HG03460 (cell line): ENCODE results near the gene CARMIL1.
"Not testable (repeated sequence)": the region's sequence is repeated elsewhere in the genome, so short reads cannot be mapped to it uniquely, and the experiment has no call there.

Experiments used
- ATAC-seq: cut with Tn5 transposase; IDR thresholded peaks from one replicate; pipeline ENCODE4 v1.9.1; 2021; ENCODE audit not compliant: unreplicated experiment

CARMIL1 gene

DNA sequence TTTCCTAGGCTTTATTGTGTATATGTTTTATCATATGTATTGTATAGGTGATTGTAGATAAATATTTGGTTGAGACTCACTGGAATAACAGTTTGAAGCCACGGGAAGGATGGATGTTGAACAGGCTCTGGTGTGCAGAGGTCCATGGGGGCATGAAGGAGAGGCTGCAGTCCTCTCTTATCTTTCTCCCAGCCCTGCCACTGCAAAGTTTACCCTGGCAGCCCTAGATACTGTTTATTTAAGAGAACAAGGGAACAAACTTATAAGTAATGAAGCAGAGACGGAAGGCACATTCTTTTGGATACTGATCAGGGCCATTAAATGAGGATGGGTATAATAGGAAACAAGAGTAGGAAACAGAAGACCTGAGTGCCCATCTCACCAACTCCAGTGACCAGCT lies 269.3 kb downstream of the CARMIL1 start:
- ATAC-seq, result no peak

DNA sequence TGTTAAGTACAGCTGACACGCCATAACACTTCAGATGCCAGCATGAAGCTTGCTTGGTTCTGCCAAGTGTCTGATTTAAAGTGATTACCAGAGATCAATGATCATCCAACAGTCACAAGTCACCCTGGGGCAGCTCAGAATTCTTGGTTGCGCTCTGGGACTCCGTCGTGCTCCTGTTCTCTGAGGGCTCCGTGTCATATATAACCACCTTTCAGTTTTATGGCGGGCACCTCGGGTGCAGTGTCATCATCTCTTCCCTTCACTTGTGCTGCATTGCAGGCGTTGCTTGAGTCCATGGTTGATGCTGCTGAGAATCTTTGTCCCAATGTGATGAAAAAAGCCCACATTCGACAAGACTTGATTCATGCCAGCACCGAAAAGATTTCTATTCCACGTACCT lies 271.5 kb downstream of the CARMIL1 start:
- ATAC-seq, result no peak

DNA sequence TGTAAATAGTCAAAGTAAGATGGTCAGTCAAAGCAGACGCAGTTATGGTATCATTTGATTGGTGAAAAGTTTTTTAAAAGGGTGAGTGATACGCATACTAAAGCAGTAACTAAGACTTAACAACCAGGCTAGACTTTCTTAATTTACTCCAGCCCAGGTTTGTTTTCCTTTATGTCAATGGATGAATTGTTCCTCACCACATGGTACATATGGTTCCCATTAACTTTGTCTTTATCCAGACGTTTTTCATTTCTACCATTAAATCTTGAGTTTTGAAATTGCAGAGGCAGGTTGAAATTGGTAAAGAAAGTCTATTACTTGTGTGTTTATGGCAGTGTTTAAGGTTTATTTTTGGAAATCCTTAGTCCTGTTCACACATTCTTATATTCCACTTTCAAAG lies 274.3 kb downstream of the CARMIL1 start:
- ATAC-seq, result no peak

DNA sequence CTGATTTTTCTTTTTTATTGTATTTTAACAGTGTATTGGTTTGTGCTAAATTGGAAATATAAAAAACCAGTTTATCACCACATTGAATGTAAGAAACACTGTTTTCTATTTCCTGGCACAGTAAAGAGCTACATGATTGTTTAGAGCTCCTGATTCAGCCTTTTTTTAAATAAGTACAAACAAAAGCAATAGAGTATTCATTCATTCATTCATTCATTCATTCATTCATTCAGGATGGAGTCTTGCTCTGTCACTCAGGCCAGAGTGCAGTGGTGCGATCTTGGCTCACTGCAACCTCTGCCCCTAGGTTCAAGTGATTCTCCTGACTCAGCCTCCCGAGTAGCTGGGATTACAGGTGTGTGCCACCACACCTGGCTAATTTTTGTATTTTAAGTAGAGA lies 276.0 kb downstream of the CARMIL1 start:
- no peak for ATAC-seq

DNA sequence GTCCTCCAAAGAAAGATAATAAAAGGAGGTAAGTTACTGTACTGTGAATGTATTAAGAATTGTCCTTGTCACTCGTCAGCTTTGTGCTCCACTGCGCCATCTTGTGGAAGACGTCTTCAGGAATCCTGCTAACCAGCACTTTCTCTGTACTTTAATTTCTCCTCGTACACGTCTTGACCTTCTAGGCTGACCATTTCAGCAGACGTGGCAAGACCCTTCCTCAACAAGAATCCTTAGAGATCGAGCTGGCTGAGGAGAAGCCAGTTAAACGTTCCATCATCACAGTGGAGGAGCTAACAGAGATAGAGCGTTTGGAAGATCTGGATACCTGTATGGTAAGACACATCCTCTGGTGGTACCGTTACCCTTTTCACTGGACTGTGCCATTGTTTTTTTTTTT lies 277.3 kb downstream of the CARMIL1 start:
- ATAC-seq, result no peak

DNA sequence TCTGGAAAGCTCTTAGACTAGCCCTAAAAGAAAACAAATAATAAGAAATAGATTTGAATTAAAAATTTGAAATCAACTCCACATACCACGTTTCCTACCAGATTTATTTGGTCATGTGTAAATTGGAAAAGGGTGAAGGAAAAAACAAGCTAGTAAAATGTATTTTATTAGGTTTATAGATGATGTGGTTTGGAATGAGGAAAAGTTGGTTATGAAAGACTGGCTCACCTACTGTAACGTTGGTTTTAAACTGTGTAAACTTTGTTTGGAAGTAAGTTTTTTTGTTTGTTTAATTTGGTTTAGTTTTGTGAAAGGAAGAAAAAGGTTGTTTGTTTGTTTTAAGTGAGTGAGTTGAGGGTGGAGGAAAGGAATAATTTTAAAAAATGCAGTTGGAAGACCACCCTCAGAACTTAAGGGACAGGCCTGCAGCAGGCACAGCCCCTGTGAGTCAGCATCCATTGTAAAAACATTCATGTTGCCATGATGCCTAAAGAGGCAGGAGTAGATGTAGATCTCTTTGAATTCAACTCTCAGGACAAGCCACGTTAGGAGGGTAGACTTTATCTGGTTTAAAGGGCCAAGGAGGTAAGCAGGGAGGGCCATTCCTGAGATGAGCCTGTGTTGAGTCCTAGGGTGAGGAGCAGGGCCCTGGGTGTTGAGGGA lies 279.1 kb downstream of the CARMIL1 start:
- ATAC-seq, result no peak

DNA sequence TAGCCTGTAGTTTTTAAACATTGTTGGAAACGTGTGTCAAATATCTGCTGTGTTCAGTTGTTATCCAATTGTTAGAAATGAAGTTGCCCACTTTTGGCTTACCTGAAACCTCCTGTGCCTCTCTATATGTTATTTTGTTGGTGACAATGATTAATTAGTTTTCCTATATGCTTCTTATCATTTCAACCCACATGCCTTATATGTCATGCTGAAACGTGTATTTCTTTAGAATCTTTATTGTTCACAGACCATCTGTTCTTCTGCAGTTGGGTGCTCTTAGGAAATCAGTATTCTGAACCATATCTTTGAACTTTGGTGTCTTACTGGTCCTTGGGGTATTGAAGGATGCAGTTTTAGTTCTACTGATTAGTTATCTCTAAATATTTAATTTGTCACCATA lies 281.7 kb downstream of the CARMIL1 start:
- no peak for ATAC-seq

DNA sequence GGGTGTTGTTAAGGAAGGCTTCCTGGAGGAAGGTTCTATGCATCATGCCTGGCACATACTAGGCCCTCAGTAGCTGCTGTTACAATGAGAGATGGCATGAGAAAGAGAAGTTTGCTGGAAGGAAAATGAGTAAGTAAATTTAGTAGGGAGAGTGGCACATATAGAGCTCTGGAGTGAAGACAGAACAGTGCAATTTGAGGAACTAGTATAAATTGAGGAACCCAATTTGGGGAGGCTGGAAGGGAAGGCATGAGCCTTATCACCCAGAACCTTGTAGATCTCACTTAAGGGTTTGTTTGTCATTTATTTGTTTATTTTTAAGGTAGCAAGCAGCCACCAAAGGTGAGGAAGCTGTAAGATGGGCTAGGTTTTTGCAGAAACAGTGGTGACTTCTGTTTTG lies 285.8 kb downstream of the CARMIL1 start:
- ATAC-seq, result no peak

DNA sequence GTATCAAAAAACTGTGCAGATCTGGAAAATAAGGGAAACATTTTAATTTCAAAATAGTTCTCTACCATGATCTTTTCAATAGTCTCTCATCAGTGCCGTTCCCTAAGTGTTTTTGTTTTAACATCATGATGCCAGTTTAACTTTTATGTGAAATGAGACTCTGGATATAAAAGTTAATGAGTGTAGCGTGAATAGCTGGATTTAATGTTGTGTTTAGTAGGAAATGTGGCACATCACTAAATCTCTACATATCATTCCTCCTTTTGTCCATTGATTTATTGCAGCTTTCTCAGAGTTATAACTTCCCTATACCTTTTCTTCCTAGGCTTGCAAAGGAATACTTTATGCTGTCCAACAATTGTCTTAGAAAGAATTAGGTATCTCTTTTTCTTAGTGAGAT lies 291.4 kb downstream of the CARMIL1 start:
- no peak for ATAC-seq

DNA sequence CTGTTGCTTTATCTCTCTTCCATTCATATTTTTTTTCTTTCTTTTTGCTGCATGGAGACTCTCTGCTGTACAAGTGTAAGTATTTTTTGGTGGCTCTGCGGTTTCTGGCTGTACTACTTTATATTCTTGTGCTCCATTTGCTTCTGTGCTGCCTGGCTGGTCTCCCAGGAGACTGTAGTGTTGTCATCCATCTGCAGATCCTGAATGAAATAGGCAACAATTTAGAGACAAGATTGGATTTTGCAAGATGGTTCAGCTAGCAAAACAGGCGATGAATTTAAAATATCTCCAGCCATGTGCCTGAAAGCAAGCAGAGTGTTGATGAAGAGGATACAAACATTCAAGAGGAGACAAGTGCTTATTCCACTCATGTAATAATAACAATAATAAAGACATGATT lies 297.7 kb downstream of the CARMIL1 start:
- ATAC-seq, result no peak

DNA sequence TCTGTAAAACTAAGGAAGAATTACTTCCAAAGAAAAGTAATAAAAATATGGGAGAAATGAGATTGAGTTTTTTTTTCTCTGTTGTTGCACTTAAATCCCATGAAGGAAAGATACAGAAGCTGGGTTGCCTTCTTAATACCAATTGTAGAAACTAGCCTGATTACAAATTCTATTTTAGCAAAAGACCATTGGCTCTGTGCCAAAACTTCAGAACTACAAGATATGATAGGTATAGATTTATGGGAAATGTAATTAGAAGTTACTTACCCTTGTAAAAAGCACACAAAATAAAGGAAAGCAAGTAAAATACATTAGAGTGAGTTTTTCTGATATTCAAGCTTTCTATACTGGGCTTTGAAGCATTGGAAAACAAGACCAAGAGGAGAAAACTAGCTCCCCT lies 299.4 kb downstream of the CARMIL1 start:
- no peak for ATAC-seq

DNA sequence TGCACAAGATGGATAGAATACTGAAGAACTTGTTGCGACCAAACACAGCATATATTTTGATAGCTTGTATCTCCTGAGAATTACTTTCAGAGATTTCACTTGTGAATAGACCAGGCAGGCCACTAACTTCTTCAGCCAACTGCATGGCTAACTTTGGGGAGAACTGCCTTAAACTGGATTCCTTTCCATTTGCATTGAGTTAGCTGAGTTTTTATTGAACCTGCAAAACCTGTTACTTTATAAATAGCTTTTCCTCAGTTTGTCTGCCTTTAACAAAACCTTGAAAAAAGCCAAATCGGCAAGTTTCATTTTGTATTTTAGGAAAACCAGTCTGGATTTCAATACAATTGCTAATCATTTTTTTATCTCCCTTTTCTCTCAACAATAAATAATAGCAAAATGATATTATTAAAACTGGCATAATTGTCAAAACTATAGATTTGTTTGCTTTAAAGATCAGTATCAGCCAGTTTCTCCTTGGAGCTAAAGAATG lies 300.3 kb downstream of the CARMIL1 start:
- ATAC-seq, result no peak

DNA sequence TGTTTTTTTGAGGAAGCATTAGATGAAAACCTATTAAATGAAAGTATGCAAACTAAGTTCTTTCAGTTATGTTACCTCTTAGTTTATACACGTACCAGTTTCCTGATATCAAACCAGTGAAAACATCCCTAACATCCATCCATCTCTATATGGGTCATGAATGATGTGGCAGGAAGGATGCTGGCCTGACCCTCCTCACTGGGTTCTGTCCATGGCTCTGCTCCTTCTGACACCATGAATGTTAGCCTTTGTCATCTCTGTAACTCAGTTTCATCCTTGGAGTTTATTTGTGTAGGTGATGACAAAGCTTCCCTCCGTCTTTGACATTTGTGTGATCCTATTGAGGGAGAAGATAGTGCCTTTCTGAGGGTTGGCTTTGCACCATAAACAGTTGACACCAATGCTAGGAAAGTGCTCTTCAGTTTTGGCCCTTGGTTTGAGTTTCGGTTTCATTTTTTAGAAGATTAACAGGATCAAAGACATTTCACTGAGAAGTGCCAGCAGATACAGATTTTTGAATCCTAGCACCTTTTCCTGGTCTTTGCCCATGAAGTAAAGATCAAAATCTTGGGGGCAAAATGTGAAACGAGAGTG lies 300.8 kb downstream of the CARMIL1 start:
- no peak for ATAC-seq

DNA sequence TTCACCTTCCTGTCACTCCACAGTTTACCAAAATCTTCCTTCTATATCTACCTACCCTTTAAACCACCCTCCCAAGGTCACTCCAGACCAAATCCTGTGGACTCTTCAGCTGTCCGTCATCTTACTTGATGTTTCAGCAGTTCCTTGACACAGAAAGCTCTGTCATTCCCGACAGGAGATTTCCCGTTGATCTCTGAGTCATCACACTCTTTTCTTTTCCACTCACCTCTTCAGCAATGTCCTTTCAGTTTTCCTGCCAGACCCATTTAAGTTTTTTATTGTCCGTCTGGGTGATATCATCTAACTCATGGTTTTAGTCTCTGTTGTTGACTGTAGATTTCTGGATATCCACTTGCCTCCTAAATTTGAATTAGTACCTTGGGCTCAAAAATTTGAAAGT lies 302.9 kb downstream of the CARMIL1 start:
- no peak for ATAC-seq

DNA sequence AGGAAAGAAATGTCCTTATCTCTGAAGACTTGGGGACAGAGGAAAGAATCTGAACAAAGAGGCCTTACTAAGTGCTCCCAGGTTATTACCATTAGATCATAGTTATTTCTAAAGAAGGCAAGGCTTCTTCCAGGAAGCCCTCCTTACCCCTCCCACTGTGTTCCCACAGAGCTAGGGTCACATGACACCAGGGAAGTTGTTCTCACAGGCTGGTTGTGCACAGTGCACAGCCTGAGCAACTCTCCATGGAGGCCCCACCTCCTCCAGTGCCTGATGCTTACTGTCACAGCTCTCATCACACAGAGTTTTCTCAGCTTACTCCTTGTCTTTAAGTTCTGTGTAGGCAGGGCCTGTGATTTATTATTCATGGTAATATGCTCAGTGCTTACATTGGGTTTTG lies 303.9 kb downstream of the CARMIL1 start:
- ATAC-seq, result no peak

DNA sequence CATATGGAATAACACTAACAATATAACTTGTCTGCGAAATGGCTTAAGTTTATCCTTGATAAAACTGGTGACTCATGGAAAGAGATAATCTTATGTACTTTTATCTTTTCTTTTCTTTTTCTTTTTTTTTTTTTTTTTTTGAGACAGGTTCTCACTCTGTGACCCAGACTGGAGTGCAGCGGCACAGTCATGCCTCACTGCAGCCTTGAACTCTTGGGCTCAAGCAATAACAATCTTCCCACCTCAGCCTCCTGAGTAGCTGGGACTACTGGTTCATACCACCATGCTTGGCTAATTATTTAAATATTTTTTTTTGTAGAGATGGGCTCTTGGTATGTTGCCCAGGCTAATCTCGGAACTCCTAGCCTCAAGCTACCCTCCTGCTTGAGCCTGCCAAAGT lies 304.7 kb downstream of the CARMIL1 start:
- no peak for ATAC-seq

DNA sequence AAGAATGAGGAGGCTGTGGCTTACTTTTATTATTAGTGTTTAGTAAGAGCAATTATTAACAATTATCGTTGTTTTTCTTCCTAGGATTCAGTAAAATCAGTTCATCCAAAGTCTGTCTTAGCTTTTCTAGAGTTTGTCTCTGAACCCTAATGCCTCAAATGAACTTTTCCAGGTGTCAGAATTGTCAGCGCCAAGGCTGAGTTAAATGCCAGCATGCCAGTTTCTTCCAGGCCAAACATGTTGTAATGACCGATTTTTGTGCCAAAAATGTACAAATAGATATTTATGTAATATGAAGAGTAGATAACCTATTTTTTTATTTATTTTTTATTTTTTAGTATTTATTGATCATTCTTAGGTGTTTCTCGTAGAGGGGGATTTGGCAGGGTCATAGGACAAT lies 306.1 kb downstream of the CARMIL1 start:
- no peak for ATAC-seq

DNA sequence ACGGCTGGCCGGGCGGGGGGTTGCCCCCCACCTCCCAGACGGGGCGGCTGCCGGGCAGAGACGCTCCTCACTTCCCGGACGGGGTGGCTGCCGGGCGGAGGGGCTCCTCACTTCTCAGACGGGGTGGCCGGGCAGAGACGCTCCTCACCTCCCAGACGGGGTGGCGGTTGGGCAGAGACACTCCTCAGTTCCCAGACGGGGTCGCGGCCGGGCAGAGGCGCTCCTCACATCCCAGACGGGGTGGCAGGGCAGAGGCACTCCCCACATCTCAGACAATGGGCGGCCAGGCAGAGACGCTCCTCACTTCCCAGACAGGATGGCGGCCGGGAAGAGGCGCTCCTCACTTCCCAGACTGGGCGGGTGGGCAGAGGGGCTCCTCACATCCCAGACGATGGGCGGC lies 306.9 kb downstream of the CARMIL1 start:
- not testable (repeated sequence) for ATAC-seq

DNA sequence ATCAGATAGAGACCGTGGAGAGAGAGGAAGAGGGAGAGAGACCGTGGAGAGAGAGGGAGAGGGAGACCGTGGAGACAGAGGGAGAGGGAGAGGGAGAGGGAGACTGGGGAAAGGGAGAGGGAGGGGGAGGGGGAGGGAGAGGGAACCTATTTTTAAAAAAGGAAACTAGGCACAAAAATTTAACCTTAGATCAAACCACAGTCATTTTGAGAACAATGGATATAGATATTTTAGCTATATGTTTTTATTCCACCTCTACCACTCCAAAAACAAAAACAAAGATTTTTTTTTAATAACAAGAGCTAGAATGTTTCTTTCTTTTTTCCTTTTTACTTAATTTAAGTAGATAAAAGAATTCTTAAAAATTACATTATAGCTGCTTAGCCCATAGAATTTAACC lies 307.8 kb downstream of the CARMIL1 start:
- no peak for ATAC-seq

DNA sequence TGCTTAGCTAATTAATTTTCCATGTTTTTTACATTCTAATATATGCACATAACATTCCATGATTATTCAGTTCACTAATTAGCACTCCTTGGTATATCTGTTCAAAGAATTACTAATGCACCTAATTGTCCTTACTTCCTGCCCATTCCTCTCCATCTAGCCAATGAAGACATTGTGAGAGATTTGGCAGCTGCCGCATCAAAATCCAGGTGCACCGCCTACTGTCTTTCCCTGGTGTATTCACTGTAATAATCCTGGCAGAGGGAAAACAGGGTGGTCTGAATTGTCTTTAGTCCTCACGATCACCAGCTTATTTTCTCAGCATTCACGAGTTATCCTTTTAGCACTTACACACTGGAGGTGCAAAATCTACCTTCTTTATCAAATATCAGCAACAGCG lies 311.8 kb downstream of the CARMIL1 start:
- no peak for ATAC-seq

DNA sequence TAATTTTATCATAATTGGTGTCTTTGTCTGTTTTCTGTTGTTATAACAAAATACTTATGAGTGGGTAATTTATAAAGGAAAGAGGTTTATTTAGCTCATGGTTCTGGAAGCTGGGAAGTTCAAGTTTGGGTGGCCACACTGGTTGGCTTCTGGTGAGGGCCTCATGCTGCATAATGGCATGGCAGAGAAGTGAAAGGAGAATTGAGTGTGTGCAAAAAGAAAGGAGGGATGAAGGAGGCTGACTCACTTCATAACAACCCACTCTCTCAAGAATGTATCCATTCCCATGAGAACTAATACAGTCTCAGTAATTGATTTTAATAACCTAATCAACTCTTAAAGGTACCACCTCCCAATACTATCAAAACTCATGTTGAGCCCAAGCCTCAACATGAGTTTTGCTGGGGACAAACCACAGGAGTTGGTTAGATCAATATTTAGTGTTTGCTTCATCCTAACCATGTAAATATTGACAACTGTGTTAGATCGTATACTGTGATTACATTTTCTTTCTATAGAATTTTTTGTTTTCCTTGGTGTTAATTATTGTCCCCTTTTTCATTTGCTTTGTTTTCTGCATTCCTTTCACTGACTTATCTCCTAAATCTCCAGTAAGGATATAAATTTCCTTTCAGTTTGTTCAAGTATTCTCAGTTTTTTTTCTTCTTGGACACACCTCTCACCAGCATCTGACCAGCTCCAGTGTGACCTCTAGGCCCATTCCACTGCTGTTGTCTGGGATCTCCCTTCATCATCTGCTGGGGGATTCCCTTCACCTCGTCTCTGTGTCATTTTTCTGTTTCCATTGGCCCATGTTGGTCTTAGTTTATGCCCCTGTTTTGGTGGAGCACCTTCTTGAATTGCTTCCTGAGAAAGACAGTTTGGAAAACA lies 318.0 kb downstream of the CARMIL1 start:
- no peak for ATAC-seq

DNA sequence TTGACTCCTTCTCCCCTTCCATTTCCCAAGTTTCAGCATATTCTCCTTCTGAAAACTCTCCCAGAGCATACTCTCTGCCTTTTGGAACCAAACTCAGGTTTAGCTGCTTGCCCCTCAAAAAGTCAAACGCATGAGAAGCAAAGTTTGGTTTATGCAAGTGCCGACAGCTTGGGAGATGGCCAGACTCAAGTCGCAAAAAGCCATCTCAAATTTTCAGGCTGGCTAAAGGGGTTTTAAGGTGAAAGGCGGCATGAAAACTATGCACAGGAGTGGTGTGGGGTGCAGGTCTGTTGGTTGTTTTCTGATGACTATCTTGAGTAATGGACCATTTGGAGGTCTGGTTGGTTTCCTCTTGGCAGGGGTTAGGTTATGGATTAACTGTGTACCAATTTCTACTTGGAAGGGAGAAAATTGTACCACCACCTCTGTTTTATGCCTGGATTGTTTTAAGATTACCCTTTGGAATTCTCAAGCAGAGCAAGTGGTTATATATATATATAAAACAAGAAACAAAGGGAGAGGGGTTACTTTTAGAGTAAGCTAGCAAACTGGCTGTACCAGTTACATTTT lies 320.4 kb downstream of the CARMIL1 start:
- no peak for ATAC-seq
